IPS-15b (cell line): Measurements from ENCODE around the gene FHOD3.
"Not testable (repeated sequence)": the region's sequence is repeated elsewhere in the genome, so short reads cannot be mapped to it uniquely, and the experiment has no call there.

Experiments used
- H3K27me3 ChIP-seq: one replicate; pipeline ENCODE4 v1.6.1; 2013; ENCODE audit warnings: low read length; ENCODE audit not compliant: control insufficient read depth, insufficient read depth
- H3K36me3 ChIP-seq: one replicate; pipeline ENCODE4 v1.6.1; 2013; ENCODE audit warnings: low read length; ENCODE audit not compliant: control insufficient read depth, insufficient read depth
- H3K4me1 ChIP-seq: one replicate; pipeline ENCODE4 v1.6.1; 2013; ENCODE audit warnings: mild to moderate bottlenecking, low read length; ENCODE audit not compliant: control insufficient read depth, insufficient read depth
- H3K4me3 ChIP-seq: one replicate; pipeline ENCODE4 v1.5.1; 2013; ENCODE audit warnings: low read depth, low read length
- H3K9ac ChIP-seq: one replicate; pipeline ENCODE4 v1.6.1; 2013; ENCODE audit warnings: low read depth, mild to moderate bottlenecking, low read length
- H3K9me3 ChIP-seq: one replicate; pipeline ENCODE4 v1.6.1; 2013; ENCODE audit warnings: mild to moderate bottlenecking, low read length; ENCODE audit not compliant: control insufficient read depth, insufficient read depth

Gene FHOD3

GRCh38 chr18:36706134-36706881 lies 408.8 kb downstream of the FHOD3 start:
- no peaks in the 10 kb centered on the region for H3K27me3 ChIP-seq
- H3K9ac ChIP-seq, result no peak overlapping the region
- H3K4me3 ChIP-seq, result no peak overlapping the region
- H3K4me1 ChIP-seq, result no peaks in the 10 kb centered on the region
- no peaks in the 10 kb centered on the region for H3K36me3 ChIP-seq
- no peaks in the 10 kb centered on the region for H3K9me3 ChIP-seq

- Histone ChIP-seq H3K9me3 (no peaks in the 10 kb centered on the region), H3K9ac (no peak overlapping the region), H3K27me3 (no peaks in the 10 kb centered on the region), H3K4me1 (no peaks in the 10 kb centered on the region), H3K4me3 (no peak overlapping the region), H3K36me3 (no peaks in the 10 kb centered on the region)
Measured at GRCh38 chr18:36708366-36708765, 410.9 kb downstream of the FHOD3 start.

- Histone ChIP-seq H3K9ac (no peak overlapping the region), H3K4me3 (no peak overlapping the region), H3K27me3 (no peaks in the 10 kb centered on the region), H3K36me3 (no peaks in the 10 kb centered on the region), H3K9me3 (no peaks in the 10 kb centered on the region), H3K4me1 (no peaks in the 10 kb centered on the region)
Measured at GRCh38 chr18:36709315-36709714, 411.8 kb downstream of the FHOD3 start.

GRCh38 chr18:36711014-36711725 lies 413.7 kb downstream of the FHOD3 start:
- H3K27me3 ChIP-seq, result no peaks in the 10 kb centered on the region
- H3K36me3 ChIP-seq, result no peaks in the 10 kb centered on the region

GRCh38 chr18:36711813-36712444 lies 414.4 kb downstream of the FHOD3 start:
- Histone ChIP-seq H3K4me1 (no peaks in the 10 kb centered on the region), H3K9ac (no peak overlapping the region), H3K27me3 (peaks cover 2% of the 10 kb centered on the region), H3K4me3 (no peak overlapping the region), H3K9me3 (no peaks in the 10 kb centered on the region), H3K36me3 (no peaks in the 10 kb centered on the region)

More at GRCh38 chr18:36711014-36711725, 413.7 kb downstream of the FHOD3 start:
- no peaks in the 10 kb centered on the region for H3K9me3 ChIP-seq
- H3K4me1 ChIP-seq, result no peaks in the 10 kb centered on the region
- no peak overlapping the region for H3K4me3 ChIP-seq
- no peak overlapping the region for H3K9ac ChIP-seq

GRCh38 chr18:36714476-36714875 lies 417.0 kb downstream of the FHOD3 start:
- Histone ChIP-seq H3K4me1 (no peaks in the 10 kb centered on the region), H3K27me3 (peaks cover 2% of the 10 kb centered on the region), H3K4me3 (no peak overlapping the region), H3K9me3 (no peaks in the 10 kb centered on the region), H3K36me3 (no peaks in the 10 kb centered on the region), H3K9ac (no peak overlapping the region)

GRCh38 chr18:36717422-36718110 lies 420.1 kb downstream of the FHOD3 start:
- H3K4me1 ChIP-seq, result no peaks in the 10 kb centered on the region
- H3K9me3 ChIP-seq, result no peaks in the 10 kb centered on the region
- H3K4me3 ChIP-seq, result no peak overlapping the region
- peaks cover 2% of the 10 kb centered on the region for H3K27me3 ChIP-seq
- no peaks in the 10 kb centered on the region for H3K36me3 ChIP-seq
- H3K9ac ChIP-seq, result no peak overlapping the region

GRCh38 chr18:36718705-36719328 lies 421.3 kb downstream of the FHOD3 start:
- Histone ChIP-seq H3K4me1 (no peaks in the 10 kb centered on the region), H3K4me3 (no peak overlapping the region), H3K36me3 (no peaks in the 10 kb centered on the region), H3K27me3 (peaks cover 2% of the 10 kb centered on the region), H3K9ac (no peak overlapping the region), H3K9me3 (no peaks in the 10 kb centered on the region)

- Histone ChIP-seq H3K4me1 (no peaks in the 10 kb centered on the region), H3K9me3 (no peaks in the 10 kb centered on the region), H3K36me3 (no peaks in the 10 kb centered on the region), H3K9ac (no peak overlapping the region), H3K27me3 (peaks cover 2% of the 10 kb centered on the region), H3K4me3 (no peak overlapping the region)
Measured at GRCh38 chr18:36719630-36720029, 422.1 kb downstream of the FHOD3 start.

GRCh38 chr18:36721351-36721750 lies 423.8 kb downstream of the FHOD3 start:
- not testable (repeated sequence) for H3K9ac ChIP-seq, H3K27me3 ChIP-seq, H3K36me3 ChIP-seq, H3K9me3 ChIP-seq, H3K4me3 ChIP-seq, H3K4me1 ChIP-seq

- Histone ChIP-seq H3K9me3 (no peaks in the 10 kb centered on the region), H3K27me3 (no peaks in the 10 kb centered on the region), H3K9ac (no peak overlapping the region), H3K36me3 (no peaks in the 10 kb centered on the region), H3K4me3 (no peak overlapping the region), H3K4me1 (no peaks in the 10 kb centered on the region)
Measured at GRCh38 chr18:36724169-36724568, 426.7 kb downstream of the FHOD3 start.
